Mesenchymal stem cell (in vitro differentiated cells and primary cell): ENCODE measurements around the gene VCPKMT.

Experiments used
- DNase-seq: peaks from one replicate; pipeline ENCODE4 v3.0.0-alpha.2; 2013
- H2AFZ ChIP-seq: one replicate; pipeline ENCODE4 v1.6.1; 2013; ENCODE audit warnings: low read depth, mild to moderate bottlenecking, control low read depth, inconsistent platforms, low read length, moderate library complexity
- H2AK5ac ChIP-seq: 2 replicates; pipeline ENCODE4 v1.6.1; 2013; ENCODE audit warnings: low read length, moderate library complexity, mild to moderate bottlenecking, inconsistent platforms; ENCODE audit not compliant: severe bottlenecking
- H2BK120ac ChIP-seq: one replicate; pipeline ENCODE4 v1.6.1; 2013; ENCODE audit warnings: low read depth, mild to moderate bottlenecking, inconsistent platforms, low read length, moderate library complexity
- H2BK12ac ChIP-seq, 2 experiments: one replicate each; pipeline ENCODE4 v1.6.1; 2013; ENCODE audit warnings: inconsistent platforms in 2 of 2, low read length in 2 of 2, mild to moderate bottlenecking in 2 of 2, moderate library complexity in 2 of 2, control low read depth in 1 of 2
- H2BK15ac ChIP-seq: one replicate; pipeline ENCODE4 v1.6.1; 2013; ENCODE audit warnings: mild to moderate bottlenecking, low read depth, inconsistent platforms; ENCODE audit not compliant: poor library complexity, severe bottlenecking
- H2BK5ac ChIP-seq: 2 replicates; pipeline ENCODE4 v1.6.1; 2013; ENCODE audit warnings: low read depth, mild to moderate bottlenecking, low read length, control low read depth, inconsistent platforms; ENCODE audit not compliant: poor library complexity, severe bottlenecking
- H3K14ac ChIP-seq, 2 experiments: one replicate each; pipeline ENCODE4 v1.6.1; 2013; ENCODE audit warnings: inconsistent platforms in 2 of 2, low read length in 2 of 2, control low read depth in 1 of 2, mild to moderate bottlenecking in 1 of 2, moderate library complexity in 1 of 2
- H3K18ac ChIP-seq, 2 experiments: one replicate each; pipeline ENCODE4 v1.6.1; 2013; ENCODE audit warnings: inconsistent platforms in 2 of 2, low read length in 2 of 2, control low read depth in 1 of 2, low read depth in 1 of 2, mild to moderate bottlenecking in 1 of 2
- H3K23ac ChIP-seq, 2 experiments: one replicate each; pipeline ENCODE4 v1.6.1; 2013; ENCODE audit warnings: inconsistent platforms in 2 of 2, low read length in 2 of 2, mild to moderate bottlenecking in 2 of 2, moderate library complexity in 2 of 2, control low read depth in 1 of 2
- H3K27ac ChIP-seq: 2 replicates; pipeline ENCODE4 v1.5.1; 2013; ENCODE audit warnings: mild to moderate bottlenecking, moderate library complexity, low read length, control low read depth, inconsistent platforms; ENCODE audit not compliant: poor library complexity, severe bottlenecking
- H3K27me3 ChIP-seq, 2 experiments: 2 replicates each; pipeline versions ENCODE4 v1.6.1 to v1.7.0; 2013; ENCODE audit warnings: low read length in 2 of 2, mild to moderate bottlenecking in 2 of 2, moderate library complexity in 2 of 2, control low read depth in 1 of 2, inconsistent platforms in 1 of 2; ENCODE audit not compliant: control insufficient read depth in 1 of 2, insufficient read depth in 1 of 2
- H3K36me3 ChIP-seq, 2 experiments: 2 replicates each; pipeline versions ENCODE4 v1.6.1 to v1.7.0; 2013; ENCODE audit warnings: low read length in 2 of 2, control low read depth in 1 of 2, inconsistent platforms in 1 of 2, low read depth in 1 of 2, mild to moderate bottlenecking in 1 of 2; ENCODE audit not compliant: insufficient read depth in 2 of 2, control insufficient read depth in 1 of 2
- H3K4ac ChIP-seq, 2 experiments: one replicate each; pipeline ENCODE4 v1.6.1; 2013; ENCODE audit warnings: inconsistent platforms in 2 of 2, low read length in 2 of 2, mild to moderate bottlenecking in 2 of 2, moderate library complexity in 2 of 2, control low read depth in 1 of 2, low read depth in 1 of 2
- H3K4me1 ChIP-seq: 2 replicates; pipeline ENCODE4 v1.6.1; 2013; ENCODE audit warnings: low read depth, low read length, control low read depth; ENCODE audit not compliant: control insufficient read depth, insufficient read depth
- H3K4me2 ChIP-seq: 2 replicates; pipeline ENCODE4 v1.6.1; 2013; ENCODE audit warnings: low read length, mild to moderate bottlenecking, inconsistent platforms; ENCODE audit not compliant: poor library complexity, severe bottlenecking
- H3K4me3 ChIP-seq, 2 experiments: 2 replicates each; pipeline versions ENCODE4 v1.5.1 to v1.7.0; 2013; ENCODE audit warnings: low read length in 2 of 2, mild to moderate bottlenecking in 2 of 2, control low read depth in 1 of 2, low read depth in 1 of 2; ENCODE audit not compliant: insufficient read depth in 1 of 2
- H3K79me1 ChIP-seq: replicated peaks from 2 replicates; pipeline ENCODE4 v1.6.1; 2013; ENCODE audit warnings: mild to moderate bottlenecking, control low read depth, low read length, inconsistent platforms; ENCODE audit not compliant: poor library complexity, severe bottlenecking
- H3K9ac ChIP-seq: 2 replicates; pipeline ENCODE4 v1.7.0; 2013; ENCODE audit warnings: mild to moderate bottlenecking, low read length, moderate library complexity
- H3K9me3 ChIP-seq: 2 replicates; pipeline ENCODE4 v1.7.0; 2013; ENCODE audit warnings: mild to moderate bottlenecking, low read length; ENCODE audit not compliant: control insufficient read depth
- H4K8ac ChIP-seq: one replicate; pipeline ENCODE4 v1.6.1; 2013; ENCODE audit warnings: inconsistent platforms, mild to moderate bottlenecking, low read length, moderate library complexity
- H4K91ac ChIP-seq: one replicate; pipeline ENCODE4 v1.6.1; 2013; ENCODE audit warnings: mild to moderate bottlenecking, low read length, inconsistent platforms
- WGBS: methylation state at CpG from one replicate; pipeline ENCODE4 v1.1.7; 2013; ENCODE audit warnings: mixed read lengths; 5-methylcytosine and 5-hydroxymethylcytosine counted together

The VCPKMT gene

GRCh38 chr14:50101417-50101816 is 15.0 kb downstream of the VCPKMT start:
- no peaks in the 10 kb centered on the region for H3K9me3 ChIP-seq
- no peak overlapping the region for H3K4ac ChIP-seq
- H3K18ac ChIP-seq = no peak overlapping the region
- no peak for DNase-seq
- H3K36me3 ChIP-seq = peaks cover 4 to 6% of the 10 kb centered on the region in 2 experiments
- no peak overlapping the region for H2AFZ ChIP-seq
- H3K23ac ChIP-seq = no peak overlapping the region
- H4K8ac ChIP-seq = no peak overlapping the region
- no peak overlapping the region for H2AK5ac ChIP-seq
- H4K91ac ChIP-seq = no peak overlapping the region
- no peak overlapping the region for H3K27ac ChIP-seq
- H3K4me2 ChIP-seq = no peak overlapping the region
- H2BK12ac ChIP-seq = no peak overlapping the region
- H3K14ac ChIP-seq = no peak overlapping the region
- no peak overlapping the region for H2BK120ac ChIP-seq
- H3K27me3 ChIP-seq = no peaks in the 10 kb centered on the region
- WGBS = 98% methylated on average over 6 of the region's 7 CpGs
- no peak overlapping the region for H2BK5ac ChIP-seq
- H3K4me1 ChIP-seq = peaks cover 7% of the 10 kb centered on the region
- no peak overlapping the region for H3K4me3 ChIP-seq
- H3K9ac ChIP-seq = no peak overlapping the region
- H3K79me1 ChIP-seq = peaks cover 2% of the 10 kb centered on the region
- no peak overlapping the region for H2BK15ac ChIP-seq

GRCh38 chr14:50100805-50101204 is 15.6 kb downstream of the VCPKMT start:
- Histone ChIP-seq H3K36me3 (peaks cover 0 to 4% of the 10 kb centered on the region in 2 experiments), H3K9ac (no peak overlapping the region), H3K18ac (no peak overlapping the region), H2BK15ac (no peak overlapping the region), H2AFZ (no peak overlapping the region), H3K4me2 (no peak overlapping the region), H3K4me3 (no peak overlapping the region), H3K23ac (no peak overlapping the region), H2BK5ac (no peak overlapping the region), H2AK5ac (no peak overlapping the region), H4K8ac (no peak overlapping the region), H3K9me3 (no peaks in the 10 kb centered on the region), H3K14ac (no peak overlapping the region), H3K4me1 (peaks cover 7% of the 10 kb centered on the region), H3K79me1 (peaks cover 2% of the 10 kb centered on the region), H2BK120ac (no peak overlapping the region), H2BK12ac (no peak overlapping the region), H4K91ac (no peak overlapping the region), H3K27me3 (no peaks in the 10 kb centered on the region), H3K4ac (no peak overlapping the region), H3K27ac (no peak overlapping the region)
- DNase-seq = no peak
- WGBS = 68% methylated on average over 2 of the region's 2 CpGs

- Histone ChIP-seq H2AFZ (no peak overlapping the region), H4K91ac (no peak overlapping the region), H3K14ac (no peak overlapping the region), H3K9ac (no peak overlapping the region), H3K27me3 (no peaks in the 10 kb centered on the region), H3K18ac (no peak overlapping the region), H3K27ac (no peak overlapping the region), H3K36me3 (peaks cover 0 to 4% of the 10 kb centered on the region in 2 experiments), H3K9me3 (no peaks in the 10 kb centered on the region), H2BK5ac (no peak overlapping the region), H3K4me2 (no peak overlapping the region), H4K8ac (no peak overlapping the region), H3K79me1 (peaks cover 2% of the 10 kb centered on the region), H3K23ac (no peak overlapping the region), H2BK120ac (no peak overlapping the region), H3K4me3 (no peak overlapping the region), H2BK15ac (no peak overlapping the region), H2BK12ac (no peak overlapping the region), H3K4me1 (peaks cover 7% of the 10 kb centered on the region), H3K4ac (no peak overlapping the region), H2AK5ac (no peak overlapping the region)
- WGBS = 79% methylated on average over 4 of the region's 4 CpGs
- no peak for DNase-seq
These were observed 17.0 kb downstream of the VCPKMT start for GRCh38 chr14:50099335-50099734.

GRCh38 chr14:50095895-50096294 is 20.5 kb downstream of the VCPKMT start:
- H3K36me3 ChIP-seq = peaks cover 4 to 7% of the 10 kb centered on the region in 2 experiments
- no peak overlapping the region for H4K8ac ChIP-seq
- no peak overlapping the region for H2BK120ac ChIP-seq
- H3K9me3 ChIP-seq = no peaks in the 10 kb centered on the region
- no peak overlapping the region for H3K23ac ChIP-seq
- no peak overlapping the region for H4K91ac ChIP-seq
- H2BK5ac ChIP-seq = no peak overlapping the region
- H3K4me2 ChIP-seq = no peak overlapping the region
- no peak overlapping the region for H2BK12ac ChIP-seq
- H3K4me1 ChIP-seq = peaks cover 5% of the 10 kb centered on the region
- H3K27me3 ChIP-seq = no peaks in the 10 kb centered on the region
- no peak overlapping the region for H3K4me3 ChIP-seq
- no peak overlapping the region for H3K18ac ChIP-seq
- no peak overlapping the region for H3K14ac ChIP-seq
- DNase-seq = no peak
- H3K9ac ChIP-seq = no peak overlapping the region
- WGBS = no CpG with 5 or more reads among the region's 1 CpG
- H3K79me1 ChIP-seq = no peaks in the 10 kb centered on the region
- H3K4ac ChIP-seq = no peak overlapping the region
- no peak overlapping the region for H2AFZ ChIP-seq
- H3K27ac ChIP-seq = no peak overlapping the region
- no peak overlapping the region for H2BK15ac ChIP-seq
- H2AK5ac ChIP-seq = no peak overlapping the region
